ENCODE measurements around the gene FNBP1L.

- TF ChIP-seq CTCF (IDR thresholded peaks at IDR 0.05) (no peak), POLR2A (IDR thresholded peaks at IDR 0.05) (no peak)
These were observed 36.9 kb upstream of the FNBP1L start for GRCh38 chr1:93411000-93411399.

Measured in testis (tissue), 2 donors.